CD8-positive, alpha-beta memory T cell (primary cell): ENCODE data around the gene EHD4. TPM values are rescaled to one million over a fixed set of nuclear protein-coding genes. Genes with fewer than 3 reads are reported as not detected.

ENCODE experiments used
- CTCF ChIA-PET: fragments of 350-600 bp; sonication (Branson Sonifier 250); formaldehyde crosslinking; loops from one replicate; lab custom pipeline; 2021; ENCODE audit warnings: antibody characterized with exemption; lab: Charles Lee
- POLR2A ChIA-PET: fragments of 350-600 bp; sonication (Branson Sonifier 250); formaldehyde crosslinking; loops from one replicate; lab custom pipeline; 2021; ENCODE audit warnings: antibody characterized with exemption; lab: Charles Lee
- DNase-seq, 5 donors: peaks; one replicate each; pipeline versions ENCODE4 v3.0.0 to v3.0.0-alpha.2; 2020 to 2022; ENCODE audit warnings: mixed read lengths in 1 of 5
- H3K27ac ChIP-seq: one replicate; pipeline ENCODE4 v1.7.0; 2013; ENCODE audit warnings: low read depth, mild to moderate bottlenecking, low read length, moderate library complexity
- H3K27me3 ChIP-seq: 2 replicates; pipeline ENCODE4 v1.7.0; 2013; ENCODE audit warnings: low read length, mild to moderate bottlenecking; ENCODE audit not compliant: insufficient read depth, poor library complexity, severe bottlenecking
- H3K36me3 ChIP-seq: 2 replicates; pipeline ENCODE4 v1.7.0; 2013; ENCODE audit warnings: mild to moderate bottlenecking, low read length, moderate library complexity; ENCODE audit not compliant: insufficient read depth
- H3K4me1 ChIP-seq: 2 replicates; pipeline ENCODE4 v1.7.0; 2013; ENCODE audit warnings: mild to moderate bottlenecking, low read length, moderate library complexity; ENCODE audit not compliant: insufficient read depth
- H3K4me3 ChIP-seq: 2 replicates; pipeline ENCODE4 v1.7.0; 2013; ENCODE audit warnings: mild to moderate bottlenecking, low read length
- H3K9me3 ChIP-seq: 2 replicates; pipeline ENCODE4 v1.7.0; 2013; ENCODE audit warnings: mild to moderate bottlenecking, low read length
- H3K27ac Mint-ChIP-seq, 8 donors: one replicate each; pipeline ENCODE4 v1.8.0; 2020 to 2021; ENCODE audit warnings: mixed read lengths in 8 of 8, mild to moderate bottlenecking in 6 of 8, inconsistent platforms in 3 of 8, moderate library complexity in 3 of 8
- H3K27me3 Mint-ChIP-seq, 2 donors: one replicate each; pipeline ENCODE4 v1.8.0; 2020 to 2021; ENCODE audit warnings: mixed read lengths in 2 of 2, mild to moderate bottlenecking in 1 of 2, moderate library complexity in 1 of 2
- H3K36me3 Mint-ChIP-seq, 3 donors: one replicate each; pipeline ENCODE4 v1.8.0; 2020 to 2021; ENCODE audit warnings: mixed read lengths in 3 of 3, inconsistent platforms in 1 of 3, mild to moderate bottlenecking in 1 of 3
- H3K4me1 Mint-ChIP-seq, 3 donors: one replicate each; pipeline ENCODE4 v1.8.0; 2020 to 2021; ENCODE audit warnings: mixed read lengths in 3 of 3, inconsistent platforms in 1 of 3, mild to moderate bottlenecking in 1 of 3
- H3K4me3 Mint-ChIP-seq, 7 donors: one replicate each; pipeline ENCODE4 v1.8.0; 2020 to 2021; ENCODE audit warnings: mixed read lengths in 7 of 7, mild to moderate bottlenecking in 6 of 7, moderate library complexity in 4 of 7, inconsistent platforms in 2 of 7
- H3K9me3 Mint-ChIP-seq, 5 donors: one replicate each; pipeline ENCODE4 v1.8.0; 2020 to 2022; ENCODE audit warnings: mixed read lengths in 5 of 5, mild to moderate bottlenecking in 3 of 5, moderate library complexity in 2 of 5, inconsistent platforms in 1 of 5
- polyA plus RNA-seq: library from polyadenylated mRNA; unstranded; fragments of 300-500 nt; fragmentation: Illumina TruSeq; gene quantifications from one replicate; pipeline ENCODE4 v1.2.3, GENCODE V29; 2021
- total RNA-seq, 2 experiments: library from RNA; stranded (reverse); gene quantifications; one replicate each; pipeline ENCODE4 v1.2.3, GENCODE V29; 2021

Gene EHD4
- total and polyA plus RNA-seq, 3 experiments from 2014 or later, result 11.2 to 26.4 (median 24.2) TPM

- H3K36me3 Mint-ChIP-seq, result peaks cover 0 to 37% (median 6%) of the 10 kb centered on the region in 3 donors
- H3K27me3 Mint-ChIP-seq, result no peaks in the 10 kb centered on the region
- peak overlapping the region in 1 of 8 donors; percentile 29 for H3K27ac Mint-ChIP-seq
- Histone ChIP-seq H3K36me3 (peaks cover 8% of the 10 kb centered on the region), H3K27me3 (no peaks in the 10 kb centered on the region), H3K4me3 (no peak overlapping the region), H3K9me3 (no peaks in the 10 kb centered on the region), H3K4me1 (no peaks in the 10 kb centered on the region), H3K27ac (no peak overlapping the region)
- H3K4me3 Mint-ChIP-seq, result no peak overlapping the region
- peaks cover 8 to 16% (median 15%) of the 10 kb centered on the region in 3 donors for H3K4me1 Mint-ChIP-seq
- CTCF ChIA-PET, result no interaction called here
- no peaks in the 10 kb centered on the region for H3K9me3 Mint-ChIP-seq
- DNase-seq, result no peak
- POLR2A ChIA-PET, result no interaction called here
Observed at GRCh38 chr15:41955807-41956525, 16.4 kb downstream of the EHD4 start.

DNA sequence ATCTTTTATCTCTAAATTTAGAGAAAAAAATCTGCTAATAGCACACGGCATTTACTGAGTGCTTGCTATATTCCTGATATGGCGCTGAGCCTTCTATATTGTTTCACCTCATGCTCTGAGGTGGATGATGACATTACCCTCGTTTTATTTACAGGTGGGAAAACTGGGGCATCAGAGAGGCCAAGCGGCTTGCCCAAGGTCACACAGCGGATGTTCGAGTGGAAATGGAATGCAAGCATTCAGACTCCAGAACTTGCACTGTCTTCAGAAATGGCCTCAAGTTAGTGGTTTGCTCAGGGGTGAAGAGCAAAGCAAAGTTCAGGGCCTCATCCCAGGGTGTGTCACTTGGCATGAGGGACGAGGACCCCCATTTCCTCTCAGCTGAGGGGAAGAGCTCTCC lies 17.3 kb downstream of the EHD4 start:
- H3K9me3 ChIP-seq, result no peaks in the 10 kb centered on the region
- no peaks in the 10 kb centered on the region for H3K9me3 Mint-ChIP-seq
- no peak for DNase-seq
- H3K27me3 ChIP-seq, result no peaks in the 10 kb centered on the region
- peaks cover 8 to 19% (median 16%) of the 10 kb centered on the region in 3 donors for H3K4me1 Mint-ChIP-seq
- no peak overlapping the region for H3K4me3 ChIP-seq
- CTCF ChIA-PET, result no interaction called here
- no peak overlapping the region for H3K4me3 Mint-ChIP-seq
- peaks cover 0 to 45% (median 10%) of the 10 kb centered on the region in 3 donors for H3K36me3 Mint-ChIP-seq
- H3K4me1 ChIP-seq, result no peaks in the 10 kb centered on the region
- H3K27me3 Mint-ChIP-seq, result no peaks in the 10 kb centered on the region
- H3K27ac Mint-ChIP-seq, result no peak overlapping the region
- no peak overlapping the region for H3K27ac ChIP-seq
- peaks cover 14% of the 10 kb centered on the region for H3K36me3 ChIP-seq
- POLR2A ChIA-PET, result no interaction called here

DNA sequence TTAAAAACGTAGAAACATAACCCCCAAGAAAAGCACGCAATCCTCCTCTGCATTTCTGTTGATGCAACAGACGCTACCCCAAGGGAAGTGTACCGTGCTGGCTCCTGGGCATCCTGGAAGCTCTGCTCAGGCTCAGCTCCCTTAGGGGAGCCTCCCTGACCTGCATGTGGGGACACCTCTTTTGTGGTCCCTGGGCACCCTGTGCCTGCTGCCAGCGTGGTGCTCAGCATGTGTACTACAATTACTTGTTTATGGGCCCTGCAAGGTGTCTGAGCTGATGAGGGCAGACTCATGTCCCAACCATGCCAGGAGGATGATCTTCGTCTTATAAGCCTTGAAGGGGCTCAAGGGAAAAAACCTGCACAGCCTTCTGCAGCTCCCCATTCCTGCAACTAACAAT lies 18.3 kb downstream of the EHD4 start:
- Mint-ChIP-seq H3K36me3 (peaks cover 0 to 47% (median 8%) of the 10 kb centered on the region in 3 donors), H3K4me1 (peaks cover 8 to 19% (median 16%) of the 10 kb centered on the region in 3 donors), H3K9me3 (no peaks in the 10 kb centered on the region), H3K27me3 (no peaks in the 10 kb centered on the region), H3K4me3 (no peak overlapping the region), H3K27ac (no peak overlapping the region)
- no peak overlapping the region for H3K4me3 ChIP-seq
- ChIA-PET POLR2A (no interaction called here), CTCF (interaction anchor here (1.1 kb wide), 1 partner anchor 16 kb away, joined by 4 read pairs; no protein-coding TSS in a partner anchor)
- H3K27me3 ChIP-seq, result no peaks in the 10 kb centered on the region
- no peak for DNase-seq
- peaks cover 15% of the 10 kb centered on the region for H3K36me3 ChIP-seq
- no peak overlapping the region for H3K27ac ChIP-seq
- no peaks in the 10 kb centered on the region for H3K4me1 ChIP-seq
- H3K9me3 ChIP-seq, result no peaks in the 10 kb centered on the region

- ChIA-PET POLR2A (no interaction called here), CTCF (interaction anchor here (1.3 kb wide), 1 partner anchor 17 kb away, joined by 5 read pairs; no protein-coding TSS in a partner anchor)
- H3K4me1 ChIP-seq, result no peaks in the 10 kb centered on the region
- Mint-ChIP-seq H3K27ac (peak overlapping the region in 1 of 8 donors; percentile 72), H3K4me1 (peaks cover 2 to 11% (median 4%) of the 10 kb centered on the region in 3 donors), H3K4me3 (no peak overlapping the region), H3K27me3 (no peaks in the 10 kb centered on the region), H3K9me3 (no peaks in the 10 kb centered on the region), H3K36me3 (peaks cover 0 to 43% (median 8%) of the 10 kb centered on the region in 3 donors)
- H3K27me3 ChIP-seq, result no peaks in the 10 kb centered on the region
- no peak overlapping the region for H3K27ac ChIP-seq
- DNase-seq, result no peak
- H3K9me3 ChIP-seq, result no peaks in the 10 kb centered on the region
- no peak overlapping the region for H3K4me3 ChIP-seq
- H3K36me3 ChIP-seq, result peaks cover 15% of the 10 kb centered on the region
Observed at GRCh38 chr15:41952013-41952563, 20.3 kb downstream of the EHD4 start.

- Histone ChIP-seq H3K36me3 (peaks cover 15% of the 10 kb centered on the region), H3K27ac (no peak overlapping the region), H3K4me3 (no peak overlapping the region), H3K27me3 (no peaks in the 10 kb centered on the region), H3K9me3 (no peaks in the 10 kb centered on the region), H3K4me1 (no peaks in the 10 kb centered on the region)
- Mint-ChIP-seq H3K4me3 (no peak overlapping the region), H3K4me1 (peaks cover 0 to 5% (median under 1%) of the 10 kb centered on the region in 3 donors), H3K27me3 (no peaks in the 10 kb centered on the region), H3K36me3 (peaks cover 0 to 42% (median 8%) of the 10 kb centered on the region in 3 donors), H3K27ac (peak overlapping the region in 2 of 8 donors; percentile 53 to 72), H3K9me3 (no peaks in the 10 kb centered on the region)
- CTCF ChIA-PET, result interaction anchor here (1.3 kb wide), 1 partner anchor 17 kb away, joined by 5 read pairs; no protein-coding TSS in a partner anchor
- POLR2A ChIA-PET, result no interaction called here
- DNase-seq, result no peak
Observed at GRCh38 chr15:41951571-41951970, 20.8 kb downstream of the EHD4 start.

- Mint-ChIP-seq H3K36me3 (peaks cover 0 to 42% (median 8%) of the 10 kb centered on the region in 3 donors), H3K27me3 (no peaks in the 10 kb centered on the region), H3K4me1 (peaks cover 0 to 4% (median 0%) of the 10 kb centered on the region in 3 donors), H3K27ac (no peak overlapping the region), H3K4me3 (no peak overlapping the region), H3K9me3 (no peaks in the 10 kb centered on the region)
- H3K9me3 ChIP-seq, result no peaks in the 10 kb centered on the region
- DNase-seq, result no peak
- H3K4me1 ChIP-seq, result no peaks in the 10 kb centered on the region
- ChIA-PET POLR2A (no interaction called here), CTCF (interaction anchor here (1.2 kb wide), 1 partner anchor 177 kb away, joined by 3 read pairs; the partner anchor contains the start of gene MAPKBP1)
- no peaks in the 10 kb centered on the region for H3K27me3 ChIP-seq
- peaks cover 15% of the 10 kb centered on the region for H3K36me3 ChIP-seq
- H3K27ac ChIP-seq, result no peak overlapping the region
- no peak overlapping the region for H3K4me3 ChIP-seq
Observed at GRCh38 chr15:41950489-41950888, 21.9 kb downstream of the EHD4 start.

GRCh38 chr15:41950127-41950483 lies 22.3 kb downstream of the EHD4 start:
- no peak overlapping the region for H3K4me3 ChIP-seq
- Mint-ChIP-seq H3K27ac (no peak overlapping the region), H3K4me1 (peaks cover 0 to 4% (median 0%) of the 10 kb centered on the region in 3 donors), H3K9me3 (no peaks in the 10 kb centered on the region), H3K27me3 (no peaks in the 10 kb centered on the region), H3K4me3 (no peak overlapping the region), H3K36me3 (peaks cover 0 to 45% (median 8%) of the 10 kb centered on the region in 3 donors)
- H3K36me3 ChIP-seq, result peaks cover 15% of the 10 kb centered on the region
- H3K4me1 ChIP-seq, result no peaks in the 10 kb centered on the region
- no peak overlapping the region for H3K27ac ChIP-seq
- CTCF ChIA-PET, result interaction anchor here (1.2 kb wide), 1 partner anchor 176 kb away, joined by 3 read pairs; the partner anchor contains the start of gene MAPKBP1
- no peaks in the 10 kb centered on the region for H3K27me3 ChIP-seq
- no peaks in the 10 kb centered on the region for H3K9me3 ChIP-seq
- POLR2A ChIA-PET, result no interaction called here
- no peak for DNase-seq
